CD4-positive, alpha-beta T cell treated with Interleukin-21 for 1 hour (primary cell): ENCODE results near the gene RFWD3.

Source experiments
- DNase-seq: peaks from one replicate; pipeline ENCODE4 v3.0.0-alpha.2; 2020

The RFWD3 gene

DNA sequence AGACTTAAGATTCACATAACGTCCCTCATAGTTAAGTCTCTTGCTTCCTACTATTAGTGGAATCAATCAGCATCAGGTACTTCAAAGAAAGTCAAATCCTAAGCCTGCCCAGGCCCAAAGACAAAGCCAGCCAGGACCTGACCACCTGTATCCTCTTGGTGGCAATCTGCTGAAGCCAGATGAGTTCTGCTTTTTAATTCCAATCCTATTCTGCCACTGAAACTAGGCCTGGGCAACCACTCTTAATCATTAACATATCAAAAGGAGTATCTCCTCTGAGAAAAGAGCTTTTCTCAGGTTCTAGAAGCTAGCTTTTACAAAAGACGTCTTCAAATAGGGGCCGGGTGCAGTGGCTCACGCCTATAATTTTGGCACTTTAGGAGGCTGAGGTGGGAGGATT is 44.7 kb downstream of the RFWD3 start:
- DNase-seq = no peak

DNA sequence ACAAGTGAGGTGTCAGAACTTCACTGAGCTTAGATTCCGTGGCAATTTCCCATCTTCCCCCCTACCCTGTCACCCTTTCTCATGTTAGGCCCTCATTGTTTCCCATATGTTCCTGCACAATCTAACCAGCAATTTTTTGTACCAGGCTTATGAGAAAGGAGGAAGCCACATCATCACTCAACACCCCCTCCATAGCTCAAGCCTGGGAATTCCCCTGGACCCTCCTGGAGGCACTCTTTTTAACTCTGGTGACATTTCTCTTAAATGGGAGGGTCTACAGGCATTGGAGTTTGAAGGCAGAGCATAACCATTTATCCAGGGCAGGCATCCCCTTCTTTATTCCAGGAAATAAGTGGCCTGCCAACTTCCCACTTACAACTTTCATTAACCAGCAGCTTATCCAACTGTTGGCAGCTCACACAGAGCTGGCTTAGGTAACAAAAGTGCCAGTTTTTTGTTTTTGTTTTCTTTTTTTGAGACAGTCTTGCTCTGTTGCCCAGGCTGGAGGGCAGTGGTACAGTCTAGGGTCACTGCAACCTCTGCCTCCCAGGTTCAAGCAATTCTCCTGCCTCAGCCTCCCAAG is 49.4 kb downstream of the RFWD3 start:
- no peak for DNase-seq

DNA sequence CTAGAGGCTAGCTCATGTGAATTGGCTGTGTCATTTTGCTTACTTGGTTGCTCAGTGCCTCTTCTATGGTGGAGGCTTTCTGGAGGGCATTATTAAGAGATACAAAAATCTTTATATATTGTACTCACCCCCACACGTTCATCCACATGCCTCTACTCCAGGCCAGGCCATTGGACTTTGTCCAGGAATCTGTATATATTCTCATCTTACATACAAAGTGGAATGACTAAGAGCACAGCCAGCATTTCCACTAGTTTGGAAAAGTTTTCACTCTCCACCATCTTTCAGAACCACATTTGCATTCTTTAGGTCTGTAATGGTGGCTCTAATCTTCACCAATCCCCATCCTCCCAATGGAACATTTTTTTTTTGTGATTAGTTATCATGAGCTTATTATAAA is 55.0 kb downstream of the RFWD3 start:
- no peak for DNase-seq

DNA sequence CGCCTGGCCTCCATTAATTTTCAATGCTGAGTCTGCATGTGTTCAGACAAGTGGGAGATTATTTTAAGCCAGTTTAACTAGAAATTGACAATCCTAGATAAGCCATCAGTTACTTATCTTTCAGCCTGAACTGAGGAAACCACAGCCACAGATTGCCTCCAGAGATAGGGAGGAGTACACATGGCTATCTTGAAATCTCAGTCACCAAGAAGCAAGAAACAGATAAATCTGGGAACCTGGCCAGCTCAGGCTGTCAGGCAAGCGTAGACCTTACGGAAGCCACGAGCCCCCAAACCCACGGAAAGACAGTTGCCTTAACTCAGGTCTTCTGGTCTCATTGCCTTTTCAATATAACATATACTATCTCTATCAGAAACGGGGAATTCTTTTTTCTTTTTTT is 57.7 kb downstream of the RFWD3 start:
- DNase-seq = peak; percentile 77

DNA sequence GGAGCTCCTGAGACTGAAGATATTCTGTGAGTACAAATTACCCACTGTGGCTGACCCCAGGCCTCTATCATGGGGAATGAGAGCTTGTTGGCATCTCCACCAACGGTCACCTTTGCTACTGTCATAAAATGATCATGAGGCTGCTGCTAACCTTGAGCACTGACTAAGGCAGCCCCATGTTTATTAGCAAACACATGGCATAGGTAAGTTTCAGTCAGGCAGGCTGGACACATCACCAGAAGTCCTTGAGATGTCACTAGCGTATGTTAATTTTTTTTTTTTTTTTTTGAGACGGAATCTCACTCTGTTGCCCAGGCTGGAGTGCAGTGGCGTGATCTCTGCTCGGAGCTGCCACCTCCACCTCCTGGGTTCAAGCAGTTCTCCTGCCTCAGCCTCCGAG is 58.3 kb downstream of the RFWD3 start:
- no peak for DNase-seq

DNA sequence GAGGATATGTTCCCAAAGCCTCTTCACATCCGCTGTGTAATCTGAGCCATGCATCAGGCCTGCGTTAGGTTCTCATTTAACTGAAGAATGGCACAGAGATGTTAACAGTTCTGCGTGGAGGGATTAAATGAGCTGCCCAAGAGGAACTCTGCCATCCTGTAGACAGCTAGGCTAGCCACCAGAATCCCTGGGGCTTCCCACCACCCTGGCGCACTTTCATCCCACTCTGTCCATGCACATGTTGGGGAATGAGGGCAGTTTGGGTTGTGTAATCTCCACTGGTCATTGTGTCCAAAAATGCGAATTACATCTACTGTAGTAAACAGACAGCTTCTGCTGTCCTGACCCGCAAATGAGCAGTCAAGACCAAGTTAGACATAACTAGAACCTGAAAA is 58.7 kb downstream of the RFWD3 start:
- no peak for DNase-seq

DNA sequence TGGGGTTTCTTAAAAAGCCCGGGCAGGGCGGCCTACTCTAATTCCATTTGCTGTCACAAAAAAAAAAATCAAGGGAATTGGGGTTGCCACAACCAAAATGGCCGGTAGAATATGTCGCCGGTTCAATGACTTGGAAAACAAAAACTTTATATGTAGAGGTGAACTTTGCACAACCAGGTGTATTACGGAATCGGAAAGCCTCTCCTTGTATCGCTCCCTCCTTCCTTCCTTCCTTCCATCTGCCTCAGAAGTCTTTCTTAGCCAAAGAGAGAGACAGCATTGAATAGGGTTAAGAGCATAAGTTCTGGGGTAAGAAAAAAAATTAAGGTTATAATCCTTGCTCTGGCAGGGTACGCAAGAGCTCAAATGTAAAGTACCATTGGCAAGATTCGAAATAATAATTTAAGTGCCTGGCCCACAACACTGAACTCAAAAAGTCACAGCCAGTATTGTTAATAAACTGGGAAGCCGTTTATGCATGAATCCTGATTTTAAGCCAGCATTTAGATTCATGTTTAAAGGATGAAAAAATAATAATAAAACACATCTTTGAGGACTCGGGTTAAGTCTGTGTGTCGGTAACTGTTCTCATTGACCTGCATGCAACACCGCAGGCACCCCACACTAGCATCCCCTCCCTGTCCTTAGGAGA is 59.2 kb downstream of the RFWD3 start:
- no peak for DNase-seq

DNA sequence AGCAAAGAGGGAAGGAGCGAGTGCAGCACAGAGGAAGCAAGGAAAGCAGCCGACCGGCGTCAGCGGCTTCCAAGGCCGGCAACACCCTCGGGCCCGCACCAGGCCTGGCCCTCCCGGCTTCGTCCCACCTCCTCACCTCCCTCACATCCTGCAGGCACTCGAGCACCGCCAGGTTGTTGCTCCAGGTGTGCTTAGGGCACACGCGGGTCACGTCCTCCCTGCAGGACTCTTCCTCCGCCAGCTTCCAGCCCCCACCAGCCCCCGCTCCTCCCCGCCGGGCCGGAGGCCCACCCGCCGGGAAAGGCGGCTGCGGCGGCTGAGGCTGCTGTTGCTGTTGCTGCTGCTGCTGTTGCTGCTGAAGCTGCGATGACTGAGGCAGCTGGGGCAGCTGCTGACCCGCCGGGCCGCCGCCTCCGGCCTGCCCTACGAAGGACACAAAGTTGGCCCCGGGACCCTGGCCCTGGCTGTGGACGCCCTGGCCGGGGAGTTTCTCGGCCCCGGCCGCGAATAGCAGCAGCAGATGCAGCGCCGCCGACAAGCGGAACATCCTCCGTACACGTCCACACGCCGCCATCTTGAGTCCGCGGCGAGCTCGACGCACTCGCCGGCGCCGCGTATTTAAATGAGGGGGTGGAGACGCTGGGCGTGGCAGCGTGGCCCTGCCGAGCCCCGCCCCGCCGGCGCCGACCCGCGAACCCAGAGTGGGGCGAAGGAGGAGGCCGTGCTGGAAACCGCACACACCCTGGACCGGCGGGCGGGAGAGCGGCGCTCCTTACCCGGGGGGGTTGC is 60.0 kb downstream of the RFWD3 start, which contains the start of gene GLG1:
GLG1 (minus strand) TSS at position 594 of the 789 bp plus-strand sequence; CDS start at position 574, 20 bp downstream.
- peak; percentile 91 for DNase-seq

DNA sequence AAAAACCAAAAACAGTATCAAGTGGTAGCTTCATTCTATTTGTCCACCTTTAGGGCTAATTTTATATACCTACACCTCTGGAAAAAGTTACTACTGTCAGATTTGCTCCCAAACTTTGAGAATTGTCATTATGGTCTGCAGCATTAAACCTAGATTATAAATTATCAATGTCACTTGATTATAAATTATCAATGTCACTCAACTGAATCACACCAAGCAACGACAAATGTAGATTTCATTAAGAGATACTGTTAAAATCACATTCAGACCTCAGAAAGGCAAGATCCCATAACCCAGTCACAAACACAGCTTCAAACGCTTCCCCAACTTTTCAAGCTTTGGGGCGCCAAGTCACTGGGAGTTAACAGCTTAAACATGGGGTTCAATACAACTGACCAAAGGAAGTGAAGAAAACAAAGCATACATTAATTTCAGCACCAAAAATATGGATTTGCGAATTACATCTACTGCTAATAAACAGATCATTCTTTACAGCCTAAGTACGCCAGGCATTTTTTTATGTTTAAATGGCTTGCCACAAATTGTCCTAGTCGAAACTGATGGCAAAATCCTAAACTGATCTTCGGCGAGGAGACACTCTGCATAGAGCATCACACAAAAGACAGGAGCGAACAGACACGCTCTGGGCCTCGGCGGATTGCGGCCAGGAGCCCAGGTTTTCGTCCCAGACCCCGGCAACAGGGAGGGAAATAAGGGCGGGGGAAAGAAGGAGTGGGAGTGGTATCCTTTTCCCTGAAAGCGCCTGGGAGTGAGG is 60.7 kb downstream of the RFWD3 start:
- no peak for DNase-seq

DNA sequence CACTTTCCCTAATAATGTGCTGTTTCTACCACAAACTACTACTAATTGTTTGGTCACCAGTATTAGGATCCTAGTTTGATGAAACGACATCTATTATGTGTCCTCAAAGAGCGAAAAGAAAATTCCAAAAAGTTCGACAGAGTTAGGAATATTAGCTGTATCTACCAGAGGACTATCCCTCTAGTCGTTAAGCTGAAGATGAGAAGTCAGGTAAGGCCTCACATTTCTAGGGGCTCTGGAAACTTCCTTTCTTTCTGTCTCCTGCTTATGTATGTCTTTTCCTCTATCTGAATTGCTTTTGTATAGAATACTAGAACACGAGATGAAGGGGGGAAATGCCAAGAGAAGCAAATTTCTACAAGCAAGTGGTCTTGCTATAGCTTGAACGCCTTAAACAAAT is 61.3 kb downstream of the RFWD3 start:
- DNase-seq = no peak

DNA sequence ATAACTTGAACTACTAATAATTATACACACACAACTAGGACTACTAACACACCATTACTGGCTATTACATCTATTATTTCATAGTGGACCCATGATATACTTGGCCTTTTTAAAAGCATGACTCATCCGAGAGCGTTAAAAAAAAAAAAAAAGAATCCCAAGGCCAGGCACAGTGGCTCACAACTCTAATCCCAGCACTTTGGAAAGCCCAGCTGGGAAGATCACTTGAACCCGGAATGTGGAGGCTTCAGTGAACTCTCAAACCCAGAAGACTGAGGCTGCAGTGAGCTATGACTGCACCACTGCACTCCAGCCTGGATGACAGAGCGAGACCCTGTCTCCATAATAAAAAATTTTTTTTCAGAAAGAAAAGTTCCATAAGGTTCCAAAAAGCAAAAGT is 62.8 kb downstream of the RFWD3 start:
- no peak for DNase-seq

DNA sequence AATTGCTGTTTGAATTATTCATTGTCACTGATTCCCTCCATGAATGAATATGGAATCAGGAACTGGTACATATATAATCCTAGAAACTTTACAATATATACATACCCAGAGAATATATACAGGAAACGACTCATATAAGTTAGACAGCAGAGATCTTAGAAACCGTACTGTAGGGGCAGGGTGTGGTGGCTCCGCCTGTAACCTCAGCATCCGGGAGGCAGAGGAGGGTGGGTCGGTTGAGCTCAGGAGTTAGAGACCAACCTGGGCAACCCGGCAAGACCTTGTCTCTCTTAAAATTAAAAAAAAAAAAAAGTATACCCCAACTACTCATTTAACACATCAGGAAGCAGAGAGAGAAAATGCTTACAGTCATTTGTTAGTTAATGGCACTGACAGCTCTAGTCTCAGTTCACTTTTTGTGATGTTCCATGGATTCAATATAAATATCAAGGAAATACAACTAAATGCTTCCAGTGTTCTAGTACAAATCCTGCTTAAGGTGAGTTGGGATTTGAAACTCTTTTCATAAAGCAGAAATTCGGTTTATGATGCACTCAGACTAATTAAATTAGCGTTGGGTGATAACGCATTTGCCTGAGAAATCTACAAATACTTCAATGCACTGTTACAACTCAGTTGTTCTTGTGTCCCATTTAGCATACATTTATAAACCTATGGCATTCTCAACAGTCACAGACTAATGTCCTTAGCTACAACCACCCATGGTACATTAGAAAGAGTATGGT is 65.4 kb downstream of the RFWD3 start:
- DNase-seq = peak; percentile 76

DNA sequence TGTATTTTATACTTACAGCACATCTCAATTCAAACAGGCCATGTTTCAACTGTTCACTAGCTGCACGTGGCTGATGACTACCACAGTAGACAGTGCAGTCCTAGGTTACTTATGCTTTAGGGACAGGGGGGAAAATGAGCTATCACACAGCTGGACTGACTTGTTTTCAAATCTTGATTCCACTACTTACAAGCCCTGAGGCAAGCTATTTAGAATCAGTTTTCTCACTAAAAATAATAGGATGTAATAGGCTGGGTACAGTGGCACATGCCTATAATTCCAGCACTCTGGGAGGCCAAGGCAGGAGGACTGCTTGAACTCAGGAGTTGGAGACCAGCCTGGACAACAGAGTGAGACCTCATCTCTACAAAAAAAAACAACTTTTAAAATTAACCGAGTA is 70.1 kb downstream of the RFWD3 start:
- DNase-seq = no peak

DNA sequence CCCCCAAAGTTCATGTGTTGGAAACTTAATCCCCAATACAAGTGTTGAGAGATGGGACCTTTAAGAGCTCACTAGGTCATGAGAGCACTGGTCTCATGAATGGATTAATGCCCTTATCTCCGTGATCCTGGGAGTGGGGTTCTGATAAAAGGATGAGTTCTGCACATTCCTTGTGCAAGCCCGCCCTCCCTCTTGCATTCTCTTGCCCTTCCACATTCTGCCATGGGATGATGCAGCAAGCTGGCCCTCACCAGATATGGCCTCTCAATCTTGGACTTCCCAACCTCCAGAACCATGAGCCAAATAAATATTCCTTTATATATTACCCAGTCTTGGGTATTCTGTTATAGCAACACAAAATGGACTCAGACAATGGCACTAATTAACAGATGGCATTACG is 73.8 kb downstream of the RFWD3 start:
- DNase-seq = no peak

DNA sequence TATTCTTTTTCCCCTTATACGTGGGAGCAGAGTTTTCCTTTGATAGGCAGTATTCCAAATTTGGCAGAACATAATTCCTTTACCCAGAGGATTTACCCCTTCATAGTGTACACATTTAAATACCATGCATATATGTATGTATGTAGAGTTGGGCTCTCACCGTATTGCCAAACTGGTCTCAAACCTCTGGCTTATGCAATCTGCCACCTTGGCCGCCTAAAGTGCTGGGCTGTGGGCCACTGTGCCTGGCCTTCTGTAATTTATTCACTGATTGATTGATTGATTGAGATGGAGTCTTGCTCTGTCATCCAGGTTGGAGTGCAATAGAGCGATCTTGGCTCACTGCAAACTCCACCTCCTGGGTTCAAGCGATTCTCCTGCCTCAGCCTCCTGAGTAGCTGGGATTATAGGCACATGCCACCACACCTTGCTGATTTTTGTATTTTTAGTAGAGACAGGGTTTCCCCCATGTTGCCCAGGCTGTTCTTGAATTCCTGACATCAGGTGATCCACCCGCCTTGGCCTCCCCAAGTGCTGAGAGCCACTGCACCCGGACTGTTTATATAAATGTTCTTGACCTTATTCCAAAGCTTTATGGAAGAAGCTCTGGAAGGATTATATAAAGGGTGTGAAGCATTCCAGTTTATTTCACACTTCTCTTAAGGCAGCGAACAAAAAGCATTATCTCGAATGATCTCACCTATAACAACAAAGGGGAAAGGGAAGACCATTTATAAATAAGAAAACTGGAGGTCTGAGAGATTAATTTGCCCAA is 74.6 kb downstream of the RFWD3 start:
- DNase-seq = no peak

DNA sequence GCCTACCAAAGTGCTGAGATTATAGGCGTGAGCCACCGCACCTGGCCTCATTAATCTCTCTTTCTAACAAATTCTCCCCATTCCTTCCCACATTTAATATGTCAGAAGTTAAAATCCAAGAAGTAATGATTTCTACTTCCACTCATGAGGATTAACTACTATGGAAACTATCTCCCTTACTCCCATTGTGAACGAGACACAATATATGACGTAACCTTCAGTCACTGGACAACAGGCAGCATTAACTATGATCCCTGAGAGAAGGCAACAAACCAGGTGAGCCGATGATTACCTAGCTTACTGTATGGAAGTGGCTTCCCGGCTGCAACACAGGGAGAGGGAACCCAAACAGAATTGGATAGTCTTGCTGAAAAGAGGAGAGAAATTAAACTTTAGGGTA is 79.7 kb downstream of the RFWD3 start:
- DNase-seq = no peak

DNA sequence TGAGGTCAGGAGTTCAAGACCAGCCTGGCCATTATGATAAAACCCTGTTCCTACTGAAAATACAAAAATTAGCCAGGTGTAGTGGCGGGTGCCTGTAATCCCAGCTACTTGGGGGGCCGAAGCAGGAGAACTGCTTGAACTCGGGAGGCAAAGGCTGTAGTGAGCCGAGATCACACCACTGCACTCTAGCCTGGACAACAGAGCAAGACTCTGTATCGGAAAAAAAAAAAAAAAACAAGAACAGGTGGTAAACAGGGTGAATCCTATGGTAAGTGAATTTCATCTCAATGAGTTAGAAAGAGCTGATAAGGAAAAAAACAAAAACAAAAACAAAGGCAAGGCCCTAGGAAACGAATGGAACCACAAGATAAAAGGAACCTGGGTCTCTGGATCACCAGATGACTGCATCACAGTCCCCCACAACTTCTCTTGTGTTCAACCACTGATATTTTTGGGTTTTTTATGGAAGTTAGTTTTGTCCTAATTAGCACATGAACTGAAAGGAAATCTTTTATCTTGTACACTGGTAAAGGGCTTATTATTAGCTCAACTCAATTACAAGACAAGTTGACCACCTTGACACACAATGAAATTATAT is 80.7 kb downstream of the RFWD3 start:
- no peak for DNase-seq

DNA sequence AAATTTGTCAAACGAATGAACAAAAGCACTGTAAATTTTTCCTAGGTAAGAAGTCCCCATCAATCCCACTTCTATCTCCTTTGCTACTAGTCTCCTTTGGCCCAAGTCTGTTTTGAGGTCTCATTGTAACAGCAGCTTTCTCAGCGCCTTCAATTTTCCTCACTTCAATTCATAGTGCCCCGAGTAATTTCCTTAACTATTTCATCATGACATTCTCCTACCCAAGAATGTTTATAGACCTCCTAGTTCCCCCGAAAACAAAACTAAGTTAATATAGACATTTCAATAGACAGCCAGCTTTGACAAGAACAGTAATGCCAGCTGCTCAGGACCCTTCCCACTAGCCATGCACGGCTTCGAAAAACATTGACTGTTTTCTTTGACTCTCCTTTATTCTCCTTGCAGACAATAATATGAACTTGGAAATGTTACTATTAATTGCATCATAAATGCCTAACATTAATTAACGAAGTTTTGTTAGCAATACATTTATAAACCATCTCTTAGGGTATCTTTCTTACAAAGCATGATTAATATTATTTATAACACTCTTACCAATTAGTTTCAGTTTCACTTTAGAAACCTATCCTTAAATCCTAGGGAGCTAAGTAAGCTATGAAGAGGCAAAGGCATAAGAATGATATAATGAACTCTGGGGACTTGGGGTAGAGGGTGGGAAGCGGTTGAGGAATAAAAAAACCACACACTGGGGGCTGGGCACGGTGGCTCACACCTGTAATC is 82.6 kb downstream of the RFWD3 start:
- no peak for DNase-seq

DNA sequence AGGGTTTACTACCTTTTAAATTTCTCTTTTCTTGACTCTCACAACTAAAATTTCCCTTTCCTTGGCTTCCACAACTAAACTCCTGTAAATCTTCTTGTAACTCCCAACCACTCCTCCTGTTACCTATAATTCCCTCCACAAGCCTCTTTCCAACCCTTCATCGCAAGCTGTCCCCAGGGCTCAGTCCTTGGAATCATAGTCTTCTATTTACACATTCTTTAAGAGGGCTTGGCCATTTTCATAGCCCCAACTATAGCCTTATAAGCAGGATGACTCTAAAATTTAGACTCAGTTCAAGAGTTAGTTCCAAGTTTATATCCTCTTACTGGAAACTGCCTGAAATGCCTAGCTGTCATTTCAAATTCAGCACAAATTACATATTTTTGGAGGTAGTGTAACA is 83.7 kb downstream of the RFWD3 start:
- DNase-seq = no peak

DNA sequence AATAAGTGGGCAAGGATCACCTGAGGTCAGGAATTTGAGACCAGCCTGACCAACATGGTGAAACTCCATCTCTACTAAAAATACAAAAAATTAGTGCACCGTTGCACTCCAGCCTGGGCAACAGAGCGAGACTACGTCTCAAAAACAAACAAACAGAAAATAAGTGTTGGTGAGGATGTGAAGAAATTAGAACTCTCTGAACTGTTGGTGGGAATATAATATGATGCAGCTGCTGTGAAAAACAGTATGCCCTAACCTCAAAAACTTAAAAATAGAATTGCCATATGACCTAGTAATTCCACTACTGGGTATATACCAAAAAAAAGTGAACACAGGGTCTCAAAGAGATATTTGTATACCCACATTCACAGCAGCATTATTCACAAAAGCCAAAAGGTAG is 85.8 kb downstream of the RFWD3 start:
- DNase-seq = no peak

DNA sequence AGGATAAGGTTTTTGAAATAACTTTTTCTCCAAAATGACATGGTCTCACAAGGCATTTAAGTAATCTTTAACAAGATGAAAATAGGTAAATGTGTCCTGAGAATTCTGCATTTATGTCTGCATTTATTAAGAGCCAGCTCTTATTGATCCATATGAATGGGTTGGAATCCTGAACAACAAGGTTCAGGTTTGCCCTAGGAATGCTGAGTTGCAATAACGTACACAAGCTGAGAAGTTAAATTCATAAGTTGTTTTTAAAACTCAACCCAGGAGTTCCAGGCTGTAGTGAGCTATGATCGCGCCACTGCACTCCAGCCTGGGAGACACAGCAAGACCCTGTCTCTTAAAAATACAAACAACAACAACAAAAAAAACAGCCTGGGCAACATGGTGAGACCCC is 87.8 kb downstream of the RFWD3 start:
- DNase-seq = no peak
